HG02973 (cell line): Measurements from ENCODE around the gene WDR33.
"Not testable (repeated sequence)": the region's sequence is repeated elsewhere in the genome, so short reads cannot be mapped to it uniquely, and the experiment has no call there.

Experiments used
- ATAC-seq: cut with Tn5 transposase; IDR thresholded peaks from one replicate; pipeline ENCODE4 v1.9.1; 2021; ENCODE audit warnings: moderate library complexity; ENCODE audit not compliant: unreplicated experiment

The WDR33 gene

DNA sequence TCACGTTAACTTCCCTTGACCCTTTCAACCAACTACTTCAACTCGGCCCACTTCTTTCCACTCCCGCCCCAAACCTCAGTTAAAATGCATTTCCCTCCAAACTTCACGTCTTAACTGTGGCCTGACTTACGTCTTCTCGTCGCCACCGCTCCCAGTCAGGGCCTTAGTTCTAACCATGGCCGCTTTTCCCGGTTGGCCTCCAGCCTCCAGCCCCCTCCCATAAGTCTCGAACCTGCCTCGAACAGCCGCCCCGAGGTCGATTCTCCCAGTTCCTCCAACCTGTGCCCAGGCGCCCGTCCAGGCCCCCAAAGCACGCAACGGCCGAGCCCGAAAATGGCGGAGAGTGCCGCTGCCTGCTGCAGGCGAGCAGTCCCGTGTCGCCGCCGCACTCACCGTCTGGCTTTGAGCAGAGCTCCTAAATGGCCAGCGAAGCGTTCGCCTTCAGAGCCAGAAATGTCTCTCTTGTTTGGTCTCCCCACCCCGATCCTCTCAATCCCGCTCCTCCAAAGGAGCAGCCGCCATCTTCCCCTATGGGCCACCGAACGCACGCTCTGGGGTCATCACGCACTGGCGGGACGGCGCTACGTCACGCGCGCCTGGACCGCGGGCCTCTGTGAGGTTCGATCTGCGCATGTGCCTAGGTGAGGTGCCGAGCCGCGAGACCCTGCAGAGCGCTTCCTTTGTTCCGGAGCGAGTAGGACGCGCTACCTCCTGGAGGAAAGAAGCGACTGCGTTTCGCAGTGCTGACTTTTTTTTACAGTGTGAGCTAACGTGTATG, at the start of gene WDR33:
WDR33 (minus strand) TSS at position 553 of the 778 bp plus-strand sequence. CDS start 40,190 bp downstream, outside the sequence.
- peak; percentile 97 for ATAC-seq

DNA sequence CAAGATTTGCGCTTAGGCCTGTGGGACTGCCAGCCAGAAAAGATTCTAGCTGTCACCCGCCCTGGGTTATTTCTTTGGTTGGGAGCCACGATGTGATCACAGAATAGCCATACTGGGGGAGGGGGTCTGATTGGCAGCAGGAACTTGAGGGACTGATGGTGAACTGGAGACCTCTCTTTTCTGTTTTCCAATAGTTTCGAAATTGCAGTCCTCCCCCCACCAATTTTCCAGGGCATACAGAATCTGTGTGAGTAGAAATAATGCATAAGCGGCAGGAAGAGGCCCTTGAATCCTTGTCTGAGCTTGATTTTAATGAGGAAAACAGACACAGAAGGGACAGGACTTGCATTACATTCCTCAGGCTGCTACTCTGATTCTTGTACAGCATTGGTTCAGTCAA, 49.2 kb upstream of the WDR33 start:
- ATAC-seq: no peak

DNA sequence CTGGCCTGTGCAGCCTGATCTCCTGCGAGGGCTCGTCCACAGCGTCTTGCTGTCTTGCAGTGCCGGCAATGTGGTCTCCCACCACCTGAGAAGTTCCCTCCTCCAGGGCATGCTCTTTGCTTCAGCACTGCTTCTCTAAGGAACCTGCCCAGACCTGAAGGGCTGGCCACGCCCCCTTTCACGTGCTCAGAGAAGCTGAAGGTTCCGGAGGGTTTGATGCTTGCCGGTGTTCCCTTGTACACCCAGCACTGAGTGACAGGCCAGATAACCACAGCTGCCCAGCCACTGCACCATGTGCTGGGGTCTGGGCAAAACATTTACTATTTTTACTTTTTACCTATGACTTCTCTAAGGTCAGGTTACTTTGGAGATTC, 48.7 kb upstream of the WDR33 start:
- ATAC-seq: no peak

DNA sequence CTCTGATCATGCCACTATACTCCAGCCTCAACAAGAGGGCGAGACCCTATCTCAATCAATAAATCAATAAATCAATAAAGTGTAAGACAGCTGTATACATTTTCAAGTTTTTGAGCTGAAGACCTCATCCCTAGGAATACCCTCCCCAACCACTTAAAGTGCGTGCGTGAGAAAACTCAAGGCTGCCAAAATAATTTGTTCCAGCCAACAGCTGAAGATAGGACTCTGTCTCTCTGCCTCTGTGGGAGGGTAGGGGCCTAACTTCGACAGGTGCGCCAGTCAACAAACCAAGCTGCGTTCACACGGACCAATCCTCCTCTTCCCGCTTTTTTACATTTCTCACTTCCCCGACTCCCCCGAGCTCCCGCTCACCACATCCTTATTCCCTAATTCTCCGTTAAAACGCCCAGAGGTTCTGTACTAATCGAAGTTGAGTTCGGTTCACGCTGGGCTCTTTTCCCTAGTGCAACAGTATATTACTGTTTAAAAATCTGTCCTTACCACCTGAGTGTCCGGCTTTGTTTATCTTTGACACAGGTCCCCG, 46.4 kb upstream of the WDR33 start:
- no peak for ATAC-seq

DNA sequence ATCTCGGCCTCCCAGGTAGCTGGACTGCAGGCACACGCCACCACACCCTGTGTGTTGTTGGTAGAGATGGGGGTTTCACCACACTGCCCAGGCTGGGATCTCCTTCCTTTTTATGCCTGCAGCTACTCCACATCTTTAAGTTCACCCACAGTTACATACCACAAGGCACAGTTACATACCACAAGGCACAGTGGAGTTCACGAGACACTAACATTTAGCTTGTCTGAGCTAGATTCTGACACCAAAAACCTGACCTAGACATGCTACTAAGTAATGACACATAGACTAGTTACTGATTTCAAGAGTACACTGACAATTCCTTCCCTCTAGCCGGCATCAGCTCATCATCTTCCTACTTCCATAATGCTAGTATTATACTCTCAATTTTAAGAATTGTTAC, 42.7 kb upstream of the WDR33 start:
- ATAC-seq: no peak

DNA sequence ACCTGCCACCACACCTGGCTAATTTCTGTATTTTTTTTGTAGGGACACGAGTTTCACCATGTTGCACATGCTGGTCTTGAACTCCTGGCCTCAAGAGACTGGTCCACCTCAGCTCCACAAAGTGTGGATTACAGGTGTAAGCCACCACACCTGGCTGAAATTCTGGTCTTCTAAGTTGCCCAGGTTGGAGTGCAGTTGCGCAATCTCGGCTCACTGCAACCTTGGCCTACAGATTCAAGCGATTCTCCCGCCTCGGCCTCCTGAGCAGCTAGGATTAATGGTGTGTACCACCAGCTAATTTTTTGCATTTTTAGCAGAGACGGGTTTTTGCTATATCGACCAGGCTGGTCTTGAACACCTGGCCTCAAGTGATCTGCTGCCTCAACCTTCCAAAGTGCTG, 41.4 kb upstream of the WDR33 start:
- no peak for ATAC-seq

DNA sequence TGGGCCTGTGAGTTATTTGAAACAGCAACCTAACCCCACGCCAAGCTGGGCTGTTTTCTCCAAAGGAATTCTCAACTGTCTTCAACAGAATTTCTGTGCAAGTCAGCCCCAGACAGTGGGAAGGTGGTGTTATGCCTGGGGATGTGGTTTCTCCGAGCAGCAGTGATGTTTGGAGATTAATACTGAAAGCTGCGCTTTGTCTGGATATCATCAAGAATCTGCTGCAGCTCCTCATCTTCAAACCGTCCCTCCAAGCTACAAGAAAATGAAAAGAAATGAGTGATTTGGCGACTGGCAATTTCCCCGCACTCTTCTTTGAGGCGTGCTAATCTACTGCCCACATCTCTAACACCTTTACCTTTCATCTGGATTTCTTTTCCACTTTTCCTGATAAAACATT, 37.0 kb upstream of the WDR33 start:
- no peak for ATAC-seq

DNA sequence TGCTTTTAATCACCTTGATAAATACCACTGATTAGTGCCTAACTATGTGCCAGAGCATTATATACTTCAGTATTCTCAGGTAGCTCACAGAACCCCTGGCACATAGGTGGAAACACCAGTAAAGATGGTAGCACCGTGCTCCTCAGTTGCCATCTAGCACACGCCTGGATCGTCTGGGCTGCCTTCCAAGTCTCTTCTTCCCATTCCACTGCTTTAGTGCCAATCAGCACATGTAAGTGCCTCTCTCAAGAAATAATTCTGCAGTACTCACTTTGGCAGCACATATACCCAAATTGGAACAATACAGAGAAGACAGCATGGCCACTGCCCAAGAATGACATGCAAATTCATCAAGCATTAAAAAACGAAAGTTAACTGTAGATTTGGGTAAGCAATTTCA, 34.0 kb upstream of the WDR33 start:
- no peak for ATAC-seq

DNA sequence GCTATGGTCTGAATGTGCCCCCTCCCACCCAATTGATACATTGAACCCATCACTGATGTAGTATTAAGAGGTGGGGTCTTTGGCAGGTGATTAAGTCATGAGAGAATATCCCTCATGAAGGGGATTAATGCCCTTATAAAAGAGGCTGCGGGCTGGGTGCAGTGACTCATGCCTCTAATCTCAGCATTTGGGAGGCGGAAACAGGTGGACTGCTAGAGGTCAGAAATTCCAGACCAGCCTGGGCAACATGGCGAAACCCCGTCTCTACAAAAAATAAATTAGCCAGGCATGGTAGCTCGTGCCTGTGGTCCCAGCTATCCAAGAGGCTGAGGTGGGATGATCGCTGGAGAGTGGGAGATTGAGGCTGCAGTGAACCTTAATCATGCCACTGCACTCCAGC, 32.7 kb upstream of the WDR33 start:
- no peak for ATAC-seq

DNA sequence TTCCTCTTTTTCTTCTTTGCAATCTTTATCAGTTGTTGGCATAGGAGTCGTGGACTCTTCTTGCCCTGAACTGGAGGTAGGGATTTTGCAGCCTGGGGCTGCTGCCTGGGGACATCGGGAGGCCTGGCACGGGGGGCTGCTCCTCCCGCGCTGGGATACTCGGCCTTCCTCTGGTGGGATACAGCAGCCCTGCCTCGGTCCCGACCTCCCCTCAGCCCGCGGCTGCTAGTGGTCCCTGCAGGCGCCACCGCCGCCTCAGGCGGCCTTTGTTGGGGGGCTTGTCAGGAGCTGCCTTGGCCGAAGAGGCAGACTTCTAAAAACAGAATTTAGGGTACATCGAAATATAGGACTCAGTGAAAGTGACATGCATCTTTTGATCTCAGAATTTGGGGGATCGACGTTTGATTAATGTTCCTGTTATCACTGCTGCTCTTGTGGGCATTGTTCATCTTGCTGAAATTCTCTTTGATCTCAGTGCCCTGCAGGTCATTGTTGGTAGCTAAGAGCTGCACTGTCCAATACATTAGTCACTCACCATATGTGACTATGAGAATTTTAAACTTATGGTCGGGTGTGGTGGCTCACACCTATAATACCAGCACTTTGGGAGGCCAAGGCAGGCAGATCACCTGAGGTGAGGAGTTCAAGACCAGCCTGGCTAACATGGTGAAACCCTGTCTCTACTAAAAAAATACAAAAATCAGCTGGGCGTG, 30.7 kb upstream of the WDR33 start:
- ATAC-seq: no peak

DNA sequence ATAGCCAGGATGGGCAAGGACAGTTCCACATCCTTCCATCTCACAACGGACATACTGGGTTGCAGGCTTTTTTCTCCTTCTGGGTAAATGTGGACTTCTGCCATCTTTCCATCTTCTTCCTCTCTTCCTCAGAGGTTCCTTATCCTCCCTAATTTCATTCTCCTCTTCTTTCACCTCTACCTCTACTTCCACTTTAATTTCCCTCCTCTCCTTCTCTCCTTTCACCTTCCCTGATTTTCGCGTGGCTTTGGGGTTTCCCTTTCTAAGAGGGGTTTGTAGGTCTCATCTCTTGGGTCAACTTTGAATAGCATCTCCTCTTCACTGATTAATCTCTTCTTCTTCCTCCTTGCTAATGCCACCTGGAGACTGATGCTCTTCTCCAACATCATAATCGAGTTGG, 29.9 kb upstream of the WDR33 start:
- ATAC-seq: no peak

DNA sequence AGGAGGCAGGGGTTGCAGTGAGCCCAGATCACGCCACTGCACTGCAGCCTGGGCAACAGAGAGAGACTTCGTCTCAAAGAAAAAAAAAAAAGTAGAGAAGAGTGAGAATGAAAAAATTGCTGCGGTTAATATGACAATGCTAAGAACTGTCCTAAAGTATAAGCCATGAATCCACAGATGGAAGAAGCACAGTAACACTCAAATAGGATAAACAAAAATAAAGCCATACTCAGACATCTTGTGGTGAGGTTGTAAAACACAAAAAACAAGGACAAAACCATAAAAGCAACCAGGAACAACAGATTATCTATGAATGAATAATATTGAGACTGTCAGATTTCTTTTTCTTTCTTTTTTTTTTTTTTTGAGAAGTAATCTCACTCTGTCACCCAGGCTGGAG, 24.0 kb upstream of the WDR33 start:
- no peak for ATAC-seq

DNA sequence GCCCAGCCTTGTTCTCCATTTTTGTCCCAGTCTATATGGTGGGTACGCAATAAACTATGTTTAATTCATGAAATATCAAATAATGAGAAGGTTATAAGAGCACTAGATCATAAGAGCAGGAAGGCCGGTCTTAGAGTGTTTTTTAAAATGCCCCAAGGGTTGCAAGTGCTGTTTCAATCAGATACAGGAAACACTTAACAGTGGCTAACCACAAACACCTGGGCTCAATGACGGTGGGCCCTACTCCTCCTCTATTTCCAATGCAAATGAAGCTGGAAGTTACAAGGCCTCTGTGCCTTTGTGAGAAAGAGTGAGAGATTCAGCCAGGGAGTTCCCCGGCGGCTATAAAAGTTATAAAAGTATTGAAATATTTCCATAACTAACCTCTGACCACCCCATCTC, 18.9 kb upstream of the WDR33 start:
- ATAC-seq: peak; percentile 98

DNA sequence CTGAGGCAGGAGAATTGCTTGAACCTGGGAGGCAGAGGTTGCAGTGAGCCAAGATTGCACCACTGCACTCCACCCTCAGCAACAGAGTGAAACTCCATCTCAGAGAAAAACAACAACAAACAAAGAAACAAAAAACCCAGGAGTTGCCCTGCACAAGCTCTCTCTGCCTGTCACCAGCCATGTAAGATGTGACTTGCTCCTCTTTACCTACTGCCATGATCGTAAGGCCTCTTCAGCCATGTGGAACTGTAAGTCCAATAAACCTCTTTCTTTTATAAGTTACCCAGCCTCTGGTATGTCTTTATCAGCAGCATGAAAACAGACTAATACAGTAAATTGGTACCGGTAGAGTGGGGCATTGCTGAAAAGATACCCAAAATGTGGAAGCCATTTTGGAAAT, 15.7 kb upstream of the WDR33 start:
- ATAC-seq: not testable (repeated sequence)

DNA sequence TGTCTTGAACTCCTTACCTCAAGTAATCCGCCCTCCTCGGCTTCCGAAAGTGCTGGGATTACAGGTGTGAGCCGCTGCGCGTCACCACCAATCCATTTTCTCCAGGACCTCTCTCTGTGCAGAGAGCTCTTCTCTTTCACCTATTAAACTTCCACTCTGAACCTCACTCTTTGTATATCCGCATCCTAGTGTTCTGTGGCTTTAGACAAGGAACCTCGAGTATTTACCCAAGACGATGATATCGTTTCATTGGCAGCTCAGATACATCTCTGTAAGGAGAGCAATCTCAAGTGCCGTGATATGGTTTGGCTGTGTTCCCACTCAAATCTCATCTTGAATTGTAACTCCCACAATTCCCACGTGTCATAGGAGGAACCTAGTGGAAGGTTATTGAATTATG, 15.1 kb upstream of the WDR33 start:
- ATAC-seq: no peak

DNA sequence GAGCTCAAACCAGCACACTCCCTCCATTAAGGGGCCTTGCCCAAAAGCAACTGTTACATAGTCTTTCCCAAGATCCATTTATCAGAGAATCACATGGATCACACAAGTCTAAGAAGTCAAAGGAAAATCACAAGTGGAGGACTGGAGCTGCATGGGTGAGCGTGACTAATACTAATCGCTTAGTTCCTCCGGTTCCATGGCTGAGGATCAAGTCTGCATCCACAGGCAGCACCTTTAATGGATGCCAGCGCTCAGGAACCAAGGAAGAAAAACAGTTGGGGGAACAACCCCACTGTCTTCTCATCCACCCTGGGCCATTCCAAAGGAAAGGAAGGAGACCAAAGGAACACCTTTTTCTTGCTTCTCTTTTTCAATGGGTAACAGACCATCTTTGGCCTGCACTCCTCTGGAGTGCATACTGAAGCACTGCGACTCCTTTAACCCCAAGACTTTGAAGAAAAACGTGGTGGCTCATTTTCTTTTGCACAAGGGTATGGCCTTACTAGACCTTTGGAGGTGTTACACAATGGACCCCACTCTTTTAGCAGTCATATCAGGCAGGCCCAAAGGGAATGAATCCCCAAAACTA, 9.2 kb upstream of the WDR33 start:
- ATAC-seq: no peak

DNA sequence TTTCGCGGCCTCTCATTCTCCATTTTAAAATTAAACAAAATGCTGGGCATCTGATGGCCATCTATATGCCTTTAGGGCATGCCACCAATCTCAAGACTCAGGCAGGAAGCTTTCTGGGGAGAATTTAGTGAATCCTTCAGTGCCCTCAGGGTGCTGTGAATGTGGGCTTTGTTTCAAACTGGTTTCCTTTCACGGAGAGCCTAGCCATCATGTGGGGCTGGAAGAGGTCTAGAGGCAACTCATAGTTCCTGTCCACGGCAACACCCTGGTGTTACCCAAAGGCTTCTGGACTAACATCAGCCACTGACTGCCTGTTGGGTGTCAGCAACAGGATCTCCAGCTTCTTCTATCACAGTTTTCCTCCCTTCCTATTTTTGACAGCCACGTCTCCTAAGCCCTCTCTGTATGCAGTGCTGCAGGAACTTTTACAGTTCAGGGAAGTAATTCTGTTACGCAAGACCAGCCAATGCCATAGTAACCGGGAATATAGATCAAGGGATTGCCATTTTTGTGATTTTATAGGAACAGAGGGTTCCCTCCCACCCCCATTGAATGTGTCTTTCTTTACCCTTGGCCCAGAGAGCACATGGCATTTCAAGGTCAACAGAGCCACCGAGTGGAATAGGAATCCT, 7.9 kb upstream of the WDR33 start:
- ATAC-seq: no peak

DNA sequence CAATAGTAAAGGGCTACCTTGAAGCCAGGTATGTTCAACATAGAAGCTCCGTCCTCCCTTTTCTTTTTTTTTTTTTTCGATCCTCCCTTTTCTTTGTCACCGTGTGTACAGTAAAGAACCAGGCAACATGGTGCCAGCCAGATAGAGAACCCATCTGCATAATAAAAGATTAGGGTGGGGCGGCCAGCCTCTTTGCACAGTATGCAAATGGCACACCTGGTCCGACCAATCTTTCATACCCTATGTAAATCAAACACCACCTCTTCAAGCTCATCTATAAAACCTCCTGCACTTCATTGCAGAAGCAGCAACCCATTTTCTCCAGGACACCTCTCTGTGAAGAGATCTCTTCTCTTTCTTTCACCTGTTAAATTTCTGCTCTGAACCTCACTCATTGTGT, 7.3 kb upstream of the WDR33 start:
- no peak for ATAC-seq

DNA sequence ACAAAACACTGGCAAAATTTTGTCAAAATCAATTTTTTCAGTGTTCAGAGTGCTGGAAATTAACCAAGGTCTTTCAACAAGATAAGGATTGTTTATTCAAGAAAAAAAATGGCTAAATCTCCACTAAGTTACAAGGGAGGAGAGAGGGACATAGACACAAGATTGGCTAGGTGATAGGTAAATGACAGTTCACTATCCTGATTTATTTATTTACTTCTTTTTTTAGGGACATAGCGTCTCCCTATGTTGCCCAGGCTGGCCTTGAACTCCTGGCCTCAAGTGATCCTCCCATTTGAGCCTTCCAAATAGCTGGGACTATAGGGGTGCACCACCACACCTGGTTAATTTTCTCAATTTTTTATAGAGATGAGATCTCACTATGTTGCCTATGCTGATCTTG, 3.7 kb upstream of the WDR33 start:
- ATAC-seq: no peak

DNA sequence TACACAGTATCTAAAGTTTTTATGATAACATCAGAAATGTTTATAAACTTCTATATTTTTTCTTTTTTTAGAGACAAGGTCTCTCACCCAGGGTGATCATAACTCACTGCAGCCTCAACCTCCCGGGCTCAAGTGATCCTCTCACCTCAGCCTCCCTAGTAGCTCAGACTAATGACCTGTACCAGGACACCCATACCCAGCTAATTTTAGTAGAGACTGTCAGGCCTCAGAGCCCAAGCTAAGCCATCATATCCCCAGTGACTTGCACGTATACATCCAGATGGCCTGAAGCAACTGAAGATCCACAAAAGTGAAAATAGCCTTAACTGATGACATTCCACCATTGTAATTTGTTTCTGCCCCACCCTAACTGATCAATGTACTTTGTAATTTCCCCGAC, 1.5 kb upstream of the WDR33 start:
- not testable (repeated sequence) for ATAC-seq
